ENCODE measurements around the gene SLC10A7.

DNA sequence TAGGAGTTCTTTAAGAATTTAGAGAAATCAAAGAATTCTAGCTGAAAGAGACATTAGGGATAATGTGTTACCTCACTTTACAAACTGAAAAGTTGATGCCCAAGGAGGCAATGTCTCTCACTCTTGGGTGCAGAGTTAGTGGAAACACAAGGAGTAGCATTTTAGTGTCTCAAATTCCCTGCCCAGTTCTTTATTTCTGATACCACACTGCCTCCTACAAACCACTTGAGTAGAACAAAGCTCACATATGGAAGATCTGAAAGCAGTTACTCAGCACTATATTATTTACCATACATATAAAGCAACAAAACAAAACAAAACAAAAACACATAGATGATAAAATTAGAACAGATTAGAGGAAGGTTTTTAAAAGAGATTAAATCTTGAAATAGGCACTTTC is 183.2 kb downstream of the SLC10A7 start:
- TF ChIP-seq POLR2A (IDR thresholded peaks at IDR 0.05) (no peak), CTCF (IDR thresholded peaks at IDR 0.05) (no peak)

All from uterus (tissue), 2 donors.